Measurements from ENCODE around the gene INF2.

GRCh38 chr14:104698688-104699425 is 9.4 kb downstream of the INF2 start:
- TF ChIP-seq POLR2A (IDR thresholded peaks at IDR 0.05): no peak
- TF ChIP-seq, protein P1, sequence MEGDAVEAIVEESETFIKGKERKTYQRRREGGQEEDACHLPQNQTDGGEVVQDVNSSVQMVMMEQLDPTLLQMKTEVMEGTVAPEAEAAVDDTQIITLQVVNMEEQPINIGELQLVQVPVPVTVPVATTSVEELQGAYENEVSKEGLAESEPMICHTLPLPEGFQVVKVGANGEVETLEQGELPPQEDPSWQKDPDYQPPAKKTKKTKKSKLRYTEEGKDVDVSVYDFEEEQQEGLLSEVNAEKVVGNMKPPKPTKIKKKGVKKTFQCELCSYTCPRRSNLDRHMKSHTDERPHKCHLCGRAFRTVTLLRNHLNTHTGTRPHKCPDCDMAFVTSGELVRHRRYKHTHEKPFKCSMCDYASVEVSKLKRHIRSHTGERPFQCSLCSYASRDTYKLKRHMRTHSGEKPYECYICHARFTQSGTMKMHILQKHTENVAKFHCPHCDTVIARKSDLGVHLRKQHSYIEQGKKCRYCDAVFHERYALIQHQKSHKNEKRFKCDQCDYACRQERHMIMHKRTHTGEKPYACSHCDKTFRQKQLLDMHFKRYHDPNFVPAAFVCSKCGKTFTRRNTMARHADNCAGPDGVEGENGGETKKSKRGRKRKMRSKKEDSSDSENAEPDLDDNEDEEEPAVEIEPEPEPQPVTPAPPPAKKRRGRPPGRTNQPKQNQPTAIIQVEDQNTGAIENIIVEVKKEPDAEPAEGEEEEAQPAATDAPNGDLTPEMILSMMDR (IDR thresholded peaks at IDR 0.05): no peak

Measured in esophagus squamous epithelium (tissue), 4 donors.